SU-DHL-6 (cell line): ENCODE results near the gene MDM4.

Source experiments
- H2AFZ ChIP-seq: fragments of 200-600 bp; sonication (generic); 2 replicates; pipeline ENCODE4 v1.6.1; 2014; ENCODE audit warnings: low read depth, mild to moderate bottlenecking, moderate library complexity, mixed read lengths, antibody characterized with exemption, low read length; ENCODE audit not compliant: severe bottlenecking
- H3F3A ChIP-seq: fragments of 200-600 bp; shearing (Covaris generic); 2 replicates; pipeline ENCODE4 v1.6.0; 2016; ENCODE audit warnings: antibody characterized with exemption, mild to moderate bottlenecking; ENCODE audit not compliant: insufficient read depth
- H3K27ac ChIP-seq: fragments of 200-600 bp; sonication (generic); 2 replicates; pipeline ENCODE4 v1.5.1; 2016; ENCODE audit warnings: low read depth, mild to moderate bottlenecking, low read length, moderate library complexity, mixed read lengths
- H3K27me3 ChIP-seq: fragments of 200-600 bp; sonication (generic), shearing (Covaris generic); 2 replicates; pipeline ENCODE4 v1.6.0; 2014; ENCODE audit warnings: mild to moderate bottlenecking, low read length
- H3K36me3 ChIP-seq: fragments of 200-600 bp; sonication (generic); 2 replicates; pipeline ENCODE4 v1.6.1; 2014; ENCODE audit warnings: mild to moderate bottlenecking, low read length, mixed read lengths
- H3K4me2 ChIP-seq: fragments of 300-600, 200-600 bp; shearing (Covaris generic), sonication (generic); 2 replicates; pipeline ENCODE4 v1.6.0; 2014; ENCODE audit warnings: low read length, low read depth, mild to moderate bottlenecking; ENCODE audit not compliant: poor library complexity, severe bottlenecking
- H3K4me3 ChIP-seq: fragments of 200-600 bp; sonication (generic); 2 replicates; pipeline ENCODE4 v1.5.1; 2014; ENCODE audit warnings: antibody characterized with exemption, low read length, mild to moderate bottlenecking, mixed read lengths; ENCODE audit not compliant: insufficient read depth, poor library complexity, severe bottlenecking
- H3K79me2 ChIP-seq: fragments of 200-600 bp; sonication (generic); 2 replicates; pipeline ENCODE4 v1.6.1; 2014; ENCODE audit warnings: mild to moderate bottlenecking, low read length, moderate library complexity; ENCODE audit not compliant: insufficient read depth
- H3K9ac ChIP-seq: fragments of 200-600 bp; sonication (generic); 2 replicates; pipeline ENCODE4 v1.7.0; 2014; ENCODE audit warnings: mild to moderate bottlenecking, low read length
- H3K9me2 ChIP-seq: fragments of 200-600 bp; sonication (generic); replicated peaks from 2 replicates; pipeline ENCODE4 v1.6.1; 2014; ENCODE audit warnings: low read length; ENCODE audit not compliant: insufficient read depth
- H3K9me3 ChIP-seq: fragments of 200-600 bp; sonication (generic); 2 replicates; pipeline ENCODE4 v1.6.1; 2014; ENCODE audit warnings: low read length, mixed read lengths; ENCODE audit not compliant: insufficient read depth
- H4K20me1 ChIP-seq: fragments of 200-600 bp; sonication (generic); 2 replicates; pipeline ENCODE4 v1.6.1; 2014; ENCODE audit warnings: low read depth, mild to moderate bottlenecking, antibody characterized with exemption, low read length, moderate library complexity, mixed read lengths
- CTCF ChIP-seq: fragments of 200-600 bp; sonication (generic); IDR thresholded peaks from one replicate; pipeline ENCODE4 v1.5.1; 2017; ENCODE audit warnings: antibody characterized with exemption, mild to moderate bottlenecking, low read length, moderate library complexity; ENCODE audit not compliant: insufficient read depth, poor library complexity, severe bottlenecking
- EZH2phosphoT487 ChIP-seq: fragments of 200-600 bp; sonication (generic), shearing (Covaris generic); conservative IDR thresholded peaks from 2 replicates; pipeline ENCODE4 v1.6.1; 2018; ENCODE audit warnings: mild to moderate bottlenecking, antibody characterized with exemption, low read length, moderate library complexity, mixed read lengths

The MDM4 gene

GRCh38 chr1:204574016-204574864 lies 58.0 kb downstream of the MDM4 start:
- no peaks in the 10 kb centered on the region for H3K79me2 ChIP-seq
- H3K9me3 ChIP-seq, result no peaks in the 10 kb centered on the region
- H3K9ac ChIP-seq, result no peak overlapping the region
- no peak overlapping the region for H3K27ac ChIP-seq
- H3K27me3 ChIP-seq, result no peaks in the 10 kb centered on the region
- H3K9me2 ChIP-seq, result no peaks in the 10 kb centered on the region
- no peak overlapping the region for H3K4me3 ChIP-seq
- no peak overlapping the region for H2AFZ ChIP-seq
- H3K4me2 ChIP-seq, result no peak overlapping the region
- TF ChIP-seq CTCF (no peak), EZH2phosphoT487 (no peak)
- no peaks in the 10 kb centered on the region for H3K36me3 ChIP-seq
- H3F3A ChIP-seq, result no peaks in the 10 kb centered on the region
- H4K20me1 ChIP-seq, result no peaks in the 10 kb centered on the region

- Histone ChIP-seq H3F3A (no peaks in the 10 kb centered on the region), H3K79me2 (no peaks in the 10 kb centered on the region), H3K9me3 (no peaks in the 10 kb centered on the region), H3K4me2 (no peak overlapping the region), H3K27me3 (no peaks in the 10 kb centered on the region), H2AFZ (no peak overlapping the region), H3K9ac (no peak overlapping the region), H4K20me1 (no peaks in the 10 kb centered on the region), H3K36me3 (no peaks in the 10 kb centered on the region), H3K27ac (no peak overlapping the region), H3K4me3 (no peak overlapping the region), H3K9me2 (no peaks in the 10 kb centered on the region)
- TF ChIP-seq CTCF (no peak), EZH2phosphoT487 (no peak)
Measured at GRCh38 chr1:204574865-204575163, 58.6 kb downstream of the MDM4 start.

GRCh38 chr1:204575221-204576190 lies 59.3 kb downstream of the MDM4 start:
- Histone ChIP-seq H3K27ac (no peak overlapping the region), H3K27me3 (no peaks in the 10 kb centered on the region), H3K4me3 (no peak overlapping the region), H3K9ac (no peak overlapping the region), H3K9me3 (no peaks in the 10 kb centered on the region), H3F3A (no peaks in the 10 kb centered on the region), H2AFZ (no peak overlapping the region), H4K20me1 (no peaks in the 10 kb centered on the region), H3K9me2 (no peaks in the 10 kb centered on the region), H3K36me3 (no peaks in the 10 kb centered on the region), H3K79me2 (no peaks in the 10 kb centered on the region), H3K4me2 (no peak overlapping the region)
- TF ChIP-seq EZH2phosphoT487, result no peak
- TF ChIP-seq CTCF, result no peak
